Uterus (tissue), 4 donors: ENCODE measurements around the gene OPCML. TPM values are rescaled to one million over a fixed set of nuclear protein-coding genes. Genes with fewer than 3 reads are reported as not detected.

ENCODE experiments used
- DNase-seq, 2 donors: peaks; one replicate each; pipeline ENCODE4 v3.0.0-alpha.2; 2019 to 2020
- H3K27ac ChIP-seq, 2 donors: fragments of 200-600 bp; sonication (generic); 1 replicate in 1 of 2; 2 replicates in 1 of 2; pipeline ENCODE4 v1.5.1; 2016 to 2018
- H3K27me3 ChIP-seq, 2 donors: fragments of 200-600 bp; sonication (generic); one replicate each; pipeline ENCODE4 v1.5.1; 2018 to 2019; ENCODE audit warnings: control low read depth in 1 of 2
- H3K36me3 ChIP-seq, 2 donors: fragments of 200-600 bp; sonication (generic); one replicate each; pipeline ENCODE4 v1.5.1; 2019; ENCODE audit warnings: control low read depth in 1 of 2
- H3K4me1 ChIP-seq, 2 donors: fragments of 200-600 bp; sonication (generic); one replicate each; pipeline ENCODE4 v1.5.1; 2018 to 2019; ENCODE audit warnings: control low read depth in 1 of 2
- H3K4me3 ChIP-seq, 2 donors: fragments of 200-600 bp; sonication (generic); 1 replicate in 1 of 2; 2 replicates in 1 of 2; pipeline ENCODE4 v1.5.1; 2018 to 2019; ENCODE audit warnings: mild to moderate bottlenecking in 1 of 2
- H3K9me3 ChIP-seq, 2 donors: fragments of 200-600 bp; sonication (generic); one replicate each; pipeline ENCODE4 v1.5.1; 2019; ENCODE audit warnings: control low read depth in 1 of 2
- POLR2A ChIP-seq, 2 donors: fragments of 450-650 bp; IDR thresholded peaks; one replicate each; pipeline ENCODE4 v1.6.1; 2016; ENCODE audit warnings: antibody characterized with exemption in 2 of 2, mild to moderate bottlenecking in 1 of 2, moderate library complexity in 1 of 2
- intact Hi-C: fragments of 100-400 bp; cut with DNase I; formaldehyde crosslinking; loops from one replicate; pipeline ENCODE4 v1.15.1; 2023; ENCODE audit warnings: low total_unique reads
- total RNA-seq, 4 donors: library from RNA; depleted of rRNA in 3 of 4; stranded (reverse); fragments of >200 nt in 3 of 4; gene quantifications; one replicate each; pipeline versions ENCODE4 v1.1.0 to v1.2.4, GENCODE V29; 2014 to 2023
- TF ChIP-seq, protein P1 (sequence below), 4 experiments: fragments of 200-600 bp in 2 of 4; fragments of 450-650 bp in 2 of 4; sonication (generic) in 2 of 4; IDR thresholded peaks; one replicate each; pipeline ENCODE4 v1.5.1; 2016 to 2019; ENCODE audit warnings: antibody characterized with exemption in 4 of 4, mild to moderate bottlenecking in 2 of 4, moderate library complexity in 1 of 4
- donor health status: DM: yes; HTN: yes; CAD: no.

The OPCML gene
- total RNA-seq, 4 donors from 2014 or later: under 0.01 to 3.9 (median 1.7) TPM

GRCh38 chr11:132626446-132626845 is 905.9 kb downstream of the OPCML start:
- Histone ChIP-seq H3K27ac (no peak overlapping the region), H3K4me1 (no peaks in the 10 kb centered on the region), H3K4me3 (no peak overlapping the region), H3K9me3 (no peaks in the 10 kb centered on the region), H3K36me3 (no peaks in the 10 kb centered on the region), H3K27me3 (no peaks in the 10 kb centered on the region)
- intact Hi-C loops: no loop called here
- no peak for DNase-seq
- no peak for TF ChIP-seq POLR2A (IDR thresholded peaks at IDR 0.05)
- TF ChIP-seq, protein P1, sequence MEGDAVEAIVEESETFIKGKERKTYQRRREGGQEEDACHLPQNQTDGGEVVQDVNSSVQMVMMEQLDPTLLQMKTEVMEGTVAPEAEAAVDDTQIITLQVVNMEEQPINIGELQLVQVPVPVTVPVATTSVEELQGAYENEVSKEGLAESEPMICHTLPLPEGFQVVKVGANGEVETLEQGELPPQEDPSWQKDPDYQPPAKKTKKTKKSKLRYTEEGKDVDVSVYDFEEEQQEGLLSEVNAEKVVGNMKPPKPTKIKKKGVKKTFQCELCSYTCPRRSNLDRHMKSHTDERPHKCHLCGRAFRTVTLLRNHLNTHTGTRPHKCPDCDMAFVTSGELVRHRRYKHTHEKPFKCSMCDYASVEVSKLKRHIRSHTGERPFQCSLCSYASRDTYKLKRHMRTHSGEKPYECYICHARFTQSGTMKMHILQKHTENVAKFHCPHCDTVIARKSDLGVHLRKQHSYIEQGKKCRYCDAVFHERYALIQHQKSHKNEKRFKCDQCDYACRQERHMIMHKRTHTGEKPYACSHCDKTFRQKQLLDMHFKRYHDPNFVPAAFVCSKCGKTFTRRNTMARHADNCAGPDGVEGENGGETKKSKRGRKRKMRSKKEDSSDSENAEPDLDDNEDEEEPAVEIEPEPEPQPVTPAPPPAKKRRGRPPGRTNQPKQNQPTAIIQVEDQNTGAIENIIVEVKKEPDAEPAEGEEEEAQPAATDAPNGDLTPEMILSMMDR (IDR thresholded peaks at IDR 0.05): no peak

DNA sequence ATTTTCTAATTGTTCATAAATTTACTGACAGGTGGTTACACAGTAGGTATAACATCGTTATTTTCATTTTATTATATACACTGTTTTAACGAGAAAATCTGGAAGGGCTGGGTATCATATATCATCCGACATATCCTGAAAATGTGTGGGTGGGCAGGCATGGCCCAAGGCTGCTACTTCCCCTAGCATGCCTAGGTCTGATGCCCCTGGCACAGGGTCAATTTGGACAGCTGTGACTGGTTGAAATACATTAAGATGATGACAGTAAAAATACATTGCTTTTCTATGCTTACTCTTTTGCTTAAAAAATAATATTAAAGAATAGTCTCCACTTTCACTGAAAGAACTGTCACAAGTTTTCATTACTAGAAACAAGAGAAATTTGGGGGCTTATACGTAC is 908.8 kb downstream of the OPCML start:
- Histone ChIP-seq H3K9me3 (no peaks in the 10 kb centered on the region), H3K4me1 (no peaks in the 10 kb centered on the region), H3K36me3 (no peaks in the 10 kb centered on the region), H3K4me3 (no peak overlapping the region), H3K27ac (no peak overlapping the region), H3K27me3 (no peaks in the 10 kb centered on the region)
- TF ChIP-seq POLR2A (IDR thresholded peaks at IDR 0.05): no peak
- TF ChIP-seq, protein P1 (IDR thresholded peaks at IDR 0.05): no peak
- intact Hi-C loops: no loop called here
- DNase-seq: no peak

- Histone ChIP-seq H3K4me3 (no peak overlapping the region), H3K27me3 (no peaks in the 10 kb centered on the region), H3K4me1 (no peaks in the 10 kb centered on the region), H3K27ac (no peak overlapping the region), H3K9me3 (no peaks in the 10 kb centered on the region), H3K36me3 (no peaks in the 10 kb centered on the region)
- no peak for TF ChIP-seq POLR2A (IDR thresholded peaks at IDR 0.05)
- TF ChIP-seq, protein P1 (IDR thresholded peaks at IDR 0.05): no peak
- no peak for DNase-seq
- intact Hi-C loops: no loop called here
Measured at GRCh38 chr11:132621976-132622580, 910.2 kb downstream of the OPCML start.

DNA sequence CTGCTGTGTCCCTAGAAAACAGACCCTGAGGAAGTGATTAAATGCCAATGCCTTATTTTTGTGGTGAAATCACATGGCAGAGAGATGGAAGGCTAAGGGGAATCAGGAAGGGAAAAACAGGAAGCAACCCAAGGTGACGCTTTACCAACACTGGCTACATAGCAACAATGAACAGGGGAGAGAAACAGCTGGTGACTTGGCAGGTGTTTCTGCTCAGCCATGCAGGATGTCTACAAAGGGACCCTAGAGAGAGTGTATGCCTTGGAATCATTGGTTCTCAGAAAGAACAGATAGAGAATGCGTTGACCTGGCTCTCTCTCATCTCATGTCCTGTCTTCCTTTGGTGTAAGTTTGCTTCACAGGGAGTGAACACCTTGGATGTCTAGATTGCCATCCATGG is 911.9 kb downstream of the OPCML start:
- DNase-seq: no peak
- H3K27ac ChIP-seq: no peak overlapping the region
- intact Hi-C loops: no loop called here
- H3K4me1 ChIP-seq: no peaks in the 10 kb centered on the region
- H3K27me3 ChIP-seq: no peaks in the 10 kb centered on the region
- H3K36me3 ChIP-seq: no peaks in the 10 kb centered on the region
- H3K9me3 ChIP-seq: no peaks in the 10 kb centered on the region
- H3K4me3 ChIP-seq: no peak overlapping the region
- TF ChIP-seq, protein P1 (IDR thresholded peaks at IDR 0.05): no peak
- TF ChIP-seq POLR2A (IDR thresholded peaks at IDR 0.05): no peak

DNA sequence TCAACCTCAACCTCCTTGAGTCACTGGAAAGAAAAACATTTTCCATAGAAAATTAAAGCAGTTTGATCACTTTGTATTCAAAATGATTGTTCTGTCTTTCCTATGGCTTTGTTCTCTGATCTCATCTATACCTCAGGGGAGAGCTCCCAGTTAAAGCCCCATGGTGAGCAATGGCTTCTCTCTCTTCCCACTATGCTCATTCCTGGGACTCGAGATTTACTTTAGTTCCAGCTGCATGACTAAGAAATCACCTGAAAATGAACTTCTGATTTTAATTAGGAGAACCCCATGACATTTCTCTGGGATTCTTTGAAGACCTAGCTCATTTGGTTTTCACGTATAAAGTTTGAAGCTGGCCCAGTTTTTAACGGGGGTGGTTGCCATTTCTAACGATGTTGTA is 921.5 kb downstream of the OPCML start:
- Histone ChIP-seq H3K27ac (no peak overlapping the region), H3K4me3 (no peak overlapping the region), H3K36me3 (no peaks in the 10 kb centered on the region), H3K9me3 (no peaks in the 10 kb centered on the region), H3K27me3 (no peaks in the 10 kb centered on the region), H3K4me1 (no peaks in the 10 kb centered on the region)
- TF ChIP-seq, protein P1 (IDR thresholded peaks at IDR 0.05): no peak
- TF ChIP-seq POLR2A (IDR thresholded peaks at IDR 0.05): no peak
- DNase-seq: no peak
- intact Hi-C loops: no loop called here
